ENCODE data around the gene IRX4.

IRX4 gene

DNA sequence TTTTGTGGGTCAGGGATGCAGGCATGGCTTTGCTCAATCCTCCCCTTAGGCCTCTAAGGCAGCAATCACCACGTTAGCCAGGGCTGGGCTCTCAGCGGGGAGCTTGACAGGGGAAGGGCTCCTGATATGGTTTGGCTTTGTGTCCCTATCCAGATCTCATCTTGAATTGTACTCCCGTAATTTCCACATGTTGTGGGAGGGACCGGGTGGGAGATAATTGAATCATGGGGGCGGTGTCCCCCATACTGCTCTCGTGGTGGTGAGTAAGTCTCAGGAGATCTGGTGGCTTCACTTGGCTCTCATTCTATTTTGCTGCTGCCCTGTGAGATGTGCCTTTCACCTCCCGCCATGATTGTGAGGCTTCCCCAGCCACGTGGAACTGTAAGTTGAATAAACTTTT lies 11.5 kb upstream of the IRX4 start:
- no peak overlapping the region for H3K23ac ChIP-seq (ENCODE audit: low read depth, low read length, poor library complexity)
- no peak overlapping the region for H3K18ac ChIP-seq (ENCODE audit: low read length)
- H4K8ac ChIP-seq (ENCODE audit: low read depth, low read length) = peak overlapping the region; percentile 1
- no peak overlapping the region for H2AK5ac ChIP-seq (ENCODE audit: low read depth, low read length)
- H3K4me2 ChIP-seq (ENCODE audit: insufficient read depth, low read length, poor library complexity, severe bottlenecking) = no peak overlapping the region
- peaks cover 0 to 7% of the 10 kb centered on the region in 2 donors for H3K9me3 ChIP-seq (replicated peaks in 1 of 2; ENCODE audit: control insufficient read depth in 2 of 2, insufficient read depth in 1 of 2, low read depth in 1 of 2, low read length in 2 of 2)
- H2BK15ac ChIP-seq (ENCODE audit: low read length) = no peak overlapping the region
- H3K4me1 ChIP-seq (ENCODE audit: control insufficient read depth in 2 of 2, insufficient read depth in 1 of 2, low read depth in 1 of 2, low read length in 2 of 2) = no peaks in the 10 kb centered on the region
- H3K36me3 ChIP-seq (replicated peaks in 1 of 2; ENCODE audit: control insufficient read depth in 2 of 2, insufficient read depth in 2 of 2, low read length in 2 of 2) = no peaks in the 10 kb centered on the region
- no CpG with 5 or more reads among the region's 8 CpGs for WGBS, 2 donors (ENCODE audit: extremely low coverage in 2 of 2, insufficient read length in 2 of 2, insufficient replicate concordance in 1 of 2)
- H3K14ac ChIP-seq (ENCODE audit: low read length) = no peak overlapping the region
- no peak overlapping the region for H4K91ac ChIP-seq (ENCODE audit: low read depth, low read length, poor library complexity)
- no peak overlapping the region for H3K9ac ChIP-seq (ENCODE audit: low read depth, low read length, poor library complexity)
- no peak for DNase-seq (ENCODE audit: low spot score)
- H3K4ac ChIP-seq (ENCODE audit: low read length) = no peak overlapping the region
- no peak overlapping the region for H2BK12ac ChIP-seq (ENCODE audit: low read length)
- peaks cover 0 to 92% (median 3%) of the 10 kb centered on the region in 3 experiments for H3K27me3 ChIP-seq (ENCODE audit: control insufficient read depth in 3 of 3, insufficient read depth in 3 of 3, low read depth in 1 of 3, low read length in 3 of 3)
- no peak overlapping the region for H2BK5ac ChIP-seq (ENCODE audit: low read length)
- no peaks in the 10 kb centered on the region for H3K79me1 ChIP-seq (ENCODE audit: low read depth, low read length)
- H3K27ac ChIP-seq (replicated peaks; ENCODE audit: low read length) = no peak overlapping the region
- no peak overlapping the region for H3K4me3 ChIP-seq (ENCODE audit: low read length in 2 of 2)
- no peak overlapping the region for H2AFZ ChIP-seq (ENCODE audit: low read length)
- no peak overlapping the region for H2BK120ac ChIP-seq (ENCODE audit: low read depth, low read length)

DNA sequence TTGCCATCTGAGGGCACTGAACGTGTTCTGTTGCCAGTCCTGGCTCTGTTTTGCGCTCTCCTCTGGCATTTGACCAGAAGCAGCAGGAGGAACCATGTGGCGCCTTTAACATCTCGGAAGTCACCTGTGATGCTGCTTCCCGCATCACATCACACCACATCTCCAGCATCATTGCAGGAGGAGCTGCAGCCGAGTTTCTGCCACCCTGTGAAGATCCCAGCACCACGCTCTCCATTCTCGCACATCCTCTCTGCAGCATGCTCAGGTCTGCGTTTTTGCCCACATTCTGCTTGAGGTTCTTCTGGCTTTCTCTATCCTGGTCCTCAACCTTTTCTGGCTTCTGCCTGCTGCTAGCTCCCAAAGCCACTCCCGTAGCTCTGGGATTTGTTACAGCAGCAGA lies 11.0 kb upstream of the IRX4 start:
- H3K23ac ChIP-seq (ENCODE audit: low read depth, low read length, poor library complexity) = no peak overlapping the region
- no peaks in the 10 kb centered on the region for H3K36me3 ChIP-seq (replicated peaks in 1 of 2; ENCODE audit: control insufficient read depth in 2 of 2, insufficient read depth in 2 of 2, low read length in 2 of 2)
- H2BK15ac ChIP-seq (ENCODE audit: low read length) = no peak overlapping the region
- no peak overlapping the region for H3K4me3 ChIP-seq (ENCODE audit: low read length in 2 of 2)
- H3K9me3 ChIP-seq (replicated peaks in 1 of 2; ENCODE audit: control insufficient read depth in 2 of 2, insufficient read depth in 1 of 2, low read depth in 1 of 2, low read length in 2 of 2) = peaks cover 0 to 7% of the 10 kb centered on the region in 2 donors
- H3K79me1 ChIP-seq (ENCODE audit: low read depth, low read length) = no peaks in the 10 kb centered on the region
- peak overlapping the region; percentile 18 for H3K18ac ChIP-seq (ENCODE audit: low read length)
- H3K4me1 ChIP-seq (ENCODE audit: control insufficient read depth in 2 of 2, insufficient read depth in 1 of 2, low read depth in 1 of 2, low read length in 2 of 2) = peaks cover 0 to 3% of the 10 kb centered on the region in 2 donors
- no peak overlapping the region for H3K4ac ChIP-seq (ENCODE audit: low read length)
- no peak overlapping the region for H3K4me2 ChIP-seq (ENCODE audit: insufficient read depth, low read length, poor library complexity, severe bottlenecking)
- no peak overlapping the region for H2BK12ac ChIP-seq (ENCODE audit: low read length)
- H3K14ac ChIP-seq (ENCODE audit: low read length) = no peak overlapping the region
- WGBS, 2 donors (ENCODE audit: extremely low coverage in 2 of 2, insufficient read length in 2 of 2, insufficient replicate concordance in 1 of 2) = no CpG with 5 or more reads among the region's 10 CpGs
- no peak overlapping the region for H3K9ac ChIP-seq (ENCODE audit: low read depth, low read length, poor library complexity)
- no peak overlapping the region for H4K91ac ChIP-seq (ENCODE audit: low read depth, low read length, poor library complexity)
- H3K27ac ChIP-seq (replicated peaks; ENCODE audit: low read length) = no peak overlapping the region
- no peak overlapping the region for H2AFZ ChIP-seq (ENCODE audit: low read length)
- H2BK120ac ChIP-seq (ENCODE audit: low read depth, low read length) = no peak overlapping the region
- H2AK5ac ChIP-seq (ENCODE audit: low read depth, low read length) = no peak overlapping the region
- H2BK5ac ChIP-seq (ENCODE audit: low read length) = no peak overlapping the region
- no peak overlapping the region for H4K8ac ChIP-seq (ENCODE audit: low read depth, low read length)
- no peak for DNase-seq (ENCODE audit: low spot score)
- H3K27me3 ChIP-seq (ENCODE audit: control insufficient read depth in 3 of 3, insufficient read depth in 3 of 3, low read depth in 1 of 3, low read length in 3 of 3) = peaks cover 0 to 92% (median 8%) of the 10 kb centered on the region in 3 experiments

DNA sequence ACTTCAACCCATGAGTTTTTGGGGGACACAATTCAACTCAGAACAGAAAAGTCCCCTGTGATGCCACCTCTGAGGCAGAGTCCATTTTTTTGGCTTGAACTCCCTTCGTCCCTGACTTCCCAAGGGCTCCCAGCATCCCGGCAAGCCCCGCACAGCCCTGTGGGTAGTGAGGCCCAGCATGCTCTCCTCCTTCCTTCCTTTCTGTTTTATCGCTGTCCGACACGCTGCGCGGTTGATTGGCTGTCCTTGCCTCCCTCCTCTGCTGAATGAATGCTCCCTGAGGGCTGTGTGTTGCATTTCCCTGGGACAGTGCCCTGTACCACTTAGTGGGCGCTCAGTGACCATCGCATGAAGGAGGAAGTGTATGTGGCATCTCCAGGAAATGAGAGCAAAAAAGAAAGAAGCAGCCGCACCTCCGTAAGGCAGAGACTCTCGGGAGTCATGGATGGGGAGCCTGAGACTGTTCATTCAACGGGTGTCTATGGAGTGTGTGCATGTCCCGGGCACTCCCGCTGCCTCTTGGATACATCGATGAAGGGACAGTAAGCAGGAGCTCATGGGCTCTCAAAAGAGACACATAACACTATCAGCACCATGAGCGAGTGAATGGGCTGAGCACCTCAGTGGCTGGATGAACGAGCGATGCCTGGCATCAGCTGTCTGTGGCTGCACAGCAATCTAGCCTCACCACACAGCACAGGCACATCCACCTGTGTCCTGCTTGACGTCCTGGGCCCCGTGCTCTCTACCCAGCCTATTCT lies 10.1 kb upstream of the IRX4 start:
- no peak overlapping the region for H3K23ac ChIP-seq (ENCODE audit: low read depth, low read length, poor library complexity)
- H3K79me1 ChIP-seq (ENCODE audit: low read depth, low read length) = no peaks in the 10 kb centered on the region
- H4K8ac ChIP-seq (ENCODE audit: low read depth, low read length) = no peak overlapping the region
- no peak overlapping the region for H2BK120ac ChIP-seq (ENCODE audit: low read depth, low read length)
- H2BK15ac ChIP-seq (ENCODE audit: low read length) = no peak overlapping the region
- no peak overlapping the region for H2AK5ac ChIP-seq (ENCODE audit: low read depth, low read length)
- H3K4me2 ChIP-seq (ENCODE audit: insufficient read depth, low read length, poor library complexity, severe bottlenecking) = no peak overlapping the region
- H3K9me3 ChIP-seq (replicated peaks in 1 of 2; ENCODE audit: control insufficient read depth in 2 of 2, insufficient read depth in 1 of 2, low read depth in 1 of 2, low read length in 2 of 2) = peaks cover 0 to 7% of the 10 kb centered on the region in 2 donors
- H3K27ac ChIP-seq (replicated peaks; ENCODE audit: low read length) = no peak overlapping the region
- H3K27me3 ChIP-seq (ENCODE audit: control insufficient read depth in 3 of 3, insufficient read depth in 3 of 3, low read depth in 1 of 3, low read length in 3 of 3) = peaks cover 0 to 92% (median 16%) of the 10 kb centered on the region in 3 experiments
- H2AFZ ChIP-seq (ENCODE audit: low read length) = no peak overlapping the region
- WGBS, 2 donors (ENCODE audit: extremely low coverage in 2 of 2, insufficient read length in 2 of 2, insufficient replicate concordance in 1 of 2) = no CpG with 5 or more reads among the region's 22 CpGs
- H3K4ac ChIP-seq (ENCODE audit: low read length) = no peak overlapping the region
- H3K36me3 ChIP-seq (replicated peaks in 1 of 2; ENCODE audit: control insufficient read depth in 2 of 2, insufficient read depth in 2 of 2, low read length in 2 of 2) = no peaks in the 10 kb centered on the region
- H3K4me3 ChIP-seq (ENCODE audit: low read length in 2 of 2) = no peak overlapping the region
- H2BK5ac ChIP-seq (ENCODE audit: low read length) = no peak overlapping the region
- no peak overlapping the region for H4K91ac ChIP-seq (ENCODE audit: low read depth, low read length, poor library complexity)
- H3K18ac ChIP-seq (ENCODE audit: low read length) = no peak overlapping the region
- no peak overlapping the region for H3K9ac ChIP-seq (ENCODE audit: low read depth, low read length, poor library complexity)
- no peak for DNase-seq (ENCODE audit: low spot score)
- H3K14ac ChIP-seq (ENCODE audit: low read length) = peak overlapping the region; percentile 22
- no peak overlapping the region for H2BK12ac ChIP-seq (ENCODE audit: low read length)
- peaks cover 0 to 4% of the 10 kb centered on the region in 2 donors for H3K4me1 ChIP-seq (ENCODE audit: control insufficient read depth in 2 of 2, insufficient read depth in 1 of 2, low read depth in 1 of 2, low read length in 2 of 2)

DNA sequence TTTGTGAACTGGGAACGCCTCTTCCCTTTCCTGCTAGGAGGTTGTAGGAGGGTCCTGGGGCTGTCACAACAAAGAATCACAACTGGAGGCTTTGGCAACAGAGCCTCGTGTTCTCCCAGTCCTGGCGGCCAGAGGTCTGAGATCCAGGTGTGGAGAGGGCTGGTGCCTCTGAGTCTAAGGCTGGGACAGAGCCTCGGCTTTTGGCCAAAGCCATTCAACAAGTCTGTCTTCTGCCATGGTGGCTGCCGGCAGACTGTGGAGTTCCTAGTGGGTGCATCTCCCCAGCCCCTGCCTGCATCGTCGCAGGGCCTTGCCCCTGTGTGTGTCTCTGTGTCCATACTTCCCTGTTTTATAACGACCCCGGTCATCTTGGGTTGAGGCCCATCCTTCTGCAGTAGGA lies 9.5 kb upstream of the IRX4 start:
- no CpG with 5 or more reads among the region's 9 CpGs for WGBS, 2 donors (ENCODE audit: extremely low coverage in 2 of 2, insufficient read length in 2 of 2, insufficient replicate concordance in 1 of 2)
- Histone ChIP-seq H3K4me2 (ENCODE audit: insufficient read depth, low read length, poor library complexity, severe bottlenecking) (no peak overlapping the region), H2BK12ac (ENCODE audit: low read length) (no peak overlapping the region), H3K36me3 (replicated peaks in 1 of 2; ENCODE audit: control insufficient read depth in 2 of 2, insufficient read depth in 2 of 2, low read length in 2 of 2) (no peaks in the 10 kb centered on the region), H3K4me3 (ENCODE audit: low read length in 2 of 2) (no peak overlapping the region), H3K23ac (ENCODE audit: low read depth, low read length, poor library complexity) (no peak overlapping the region), H4K91ac (ENCODE audit: low read depth, low read length, poor library complexity) (no peak overlapping the region), H2AK5ac (ENCODE audit: low read depth, low read length) (no peak overlapping the region), H4K8ac (ENCODE audit: low read depth, low read length) (no peak overlapping the region), H3K9ac (ENCODE audit: low read depth, low read length, poor library complexity) (no peak overlapping the region), H3K27ac (replicated peaks; ENCODE audit: low read length) (no peak overlapping the region), H3K27me3 (ENCODE audit: control insufficient read depth in 3 of 3, insufficient read depth in 3 of 3, low read depth in 1 of 3, low read length in 3 of 3) (peaks cover 5 to 92% (median 23%) of the 10 kb centered on the region in 3 experiments), H3K14ac (ENCODE audit: low read length) (no peak overlapping the region), H3K9me3 (replicated peaks in 1 of 2; ENCODE audit: control insufficient read depth in 2 of 2, insufficient read depth in 1 of 2, low read depth in 1 of 2, low read length in 2 of 2) (peaks cover 0 to 7% of the 10 kb centered on the region in 2 donors), H2BK15ac (ENCODE audit: low read length) (no peak overlapping the region), H3K4ac (ENCODE audit: low read length) (no peak overlapping the region), H2BK120ac (ENCODE audit: low read depth, low read length) (no peak overlapping the region), H2BK5ac (ENCODE audit: low read length) (no peak overlapping the region), H2AFZ (ENCODE audit: low read length) (peak overlapping the region; percentile 8), H3K79me1 (ENCODE audit: low read depth, low read length) (no peaks in the 10 kb centered on the region), H3K4me1 (ENCODE audit: control insufficient read depth in 2 of 2, insufficient read depth in 1 of 2, low read depth in 1 of 2, low read length in 2 of 2) (peaks cover 1 to 4% of the 10 kb centered on the region in 2 donors), H3K18ac (ENCODE audit: low read length) (peak overlapping the region; percentile 61)
- no peak for DNase-seq (ENCODE audit: low spot score)

All from neuronal stem cell (in vitro differentiated cells).